Measurements from ENCODE around the gene CMPK2. TPM values are rescaled to one million over a fixed set of nuclear protein-coding genes. Genes with fewer than 3 reads are reported as not detected.

Gene CMPK2
- 1.9 and 11.0 TPM in 2 replicates for total RNA-seq (ENCODE audit: low replicate concordance)

DNA sequence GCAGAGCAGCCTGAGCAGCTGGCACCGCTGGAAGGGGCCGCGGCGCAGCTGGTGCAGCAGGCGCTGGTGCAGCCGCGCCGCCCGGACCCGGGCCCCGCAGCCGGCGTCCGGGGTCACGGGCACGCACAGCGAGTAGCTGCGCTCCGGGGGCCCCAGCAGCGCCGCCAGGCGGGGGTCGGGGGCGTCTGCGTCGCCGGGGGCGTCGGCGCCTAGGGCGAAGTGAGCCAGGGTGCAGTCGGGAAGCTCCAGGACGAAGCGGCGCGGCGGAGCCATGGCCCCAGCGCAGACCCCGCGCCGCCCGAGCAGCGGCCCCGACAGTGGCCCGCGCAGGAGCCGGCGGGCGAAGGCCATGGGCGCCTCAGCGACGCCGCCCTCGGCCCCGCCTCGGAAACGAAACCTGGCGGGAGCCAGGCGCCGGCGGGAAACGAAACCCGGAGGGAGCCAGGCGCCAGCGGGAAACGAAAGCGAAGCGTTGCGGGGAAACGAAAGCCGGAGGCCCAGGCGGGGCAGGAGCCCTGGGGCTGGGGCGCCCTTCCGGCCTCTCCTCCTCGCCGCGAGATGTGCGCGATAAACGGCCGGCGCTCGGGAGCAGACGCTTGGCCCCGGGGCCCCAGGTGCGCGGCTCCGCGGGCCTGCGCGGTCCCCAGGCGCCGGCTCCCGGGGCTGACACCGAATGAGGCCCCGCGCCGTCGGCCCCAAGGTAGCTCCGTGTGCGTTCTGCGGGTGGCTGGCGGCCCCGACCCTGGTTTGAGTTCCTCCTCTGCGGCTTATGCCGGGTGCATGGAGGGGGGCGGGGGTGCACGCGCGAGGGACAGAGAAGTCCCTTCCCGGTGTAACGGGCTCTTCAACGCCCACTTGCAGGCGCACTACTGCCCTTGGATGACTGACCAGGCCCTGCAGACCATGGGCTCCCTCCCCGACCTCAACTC is at the start of gene CMPK2:
CMPK2 (minus strand) TSS at position 562 of the 929 bp plus-strand sequence; CDS start at position 351, 211 bp downstream.
- peak; percentile 34 for DNase-seq (ENCODE audit: low read depth)
- no peak for TF ChIP-seq CTCF (IDR thresholded peaks at IDR 0.05; ENCODE audit: insufficient read depth, low read length)
- H3K4me3 ChIP-seq (ENCODE audit: low read depth, low read length): peak within 1 kb of the TSS; percentile 70

GRCh38 chr2:6915399-6915798 is 49.7 kb upstream of the CMPK2 start:
- no peak overlapping the region for H3K4me3 ChIP-seq (ENCODE audit: low read depth, low read length)
- DNase-seq (ENCODE audit: low read depth): no peak
- TF ChIP-seq CTCF (IDR thresholded peaks at IDR 0.05; ENCODE audit: insufficient read depth, low read length): no peak

DNA sequence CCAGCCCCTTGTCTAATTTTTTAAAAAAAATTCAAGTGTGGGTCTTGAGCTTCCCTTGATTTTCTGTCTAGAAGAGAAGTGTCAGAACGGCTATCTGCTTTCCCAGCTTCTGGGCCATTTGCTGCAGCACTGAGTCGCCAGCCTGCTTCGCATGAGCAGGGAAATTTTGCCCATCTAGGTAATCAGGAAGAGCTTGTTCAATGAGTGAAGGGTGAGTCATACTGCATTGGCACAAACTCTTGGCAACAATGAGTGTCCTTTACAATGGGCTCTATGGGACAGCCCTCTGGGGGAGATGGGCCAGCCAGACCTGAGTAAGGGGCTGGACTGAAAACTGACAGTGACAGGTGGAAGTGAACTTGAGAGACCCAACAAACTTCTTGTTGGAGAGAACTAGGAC is 49.1 kb upstream of the CMPK2 start:
- DNase-seq (ENCODE audit: low read depth): peak; percentile 32
- TF ChIP-seq CTCF (IDR thresholded peaks at IDR 0.05; ENCODE audit: insufficient read depth, low read length): no peak

DNA sequence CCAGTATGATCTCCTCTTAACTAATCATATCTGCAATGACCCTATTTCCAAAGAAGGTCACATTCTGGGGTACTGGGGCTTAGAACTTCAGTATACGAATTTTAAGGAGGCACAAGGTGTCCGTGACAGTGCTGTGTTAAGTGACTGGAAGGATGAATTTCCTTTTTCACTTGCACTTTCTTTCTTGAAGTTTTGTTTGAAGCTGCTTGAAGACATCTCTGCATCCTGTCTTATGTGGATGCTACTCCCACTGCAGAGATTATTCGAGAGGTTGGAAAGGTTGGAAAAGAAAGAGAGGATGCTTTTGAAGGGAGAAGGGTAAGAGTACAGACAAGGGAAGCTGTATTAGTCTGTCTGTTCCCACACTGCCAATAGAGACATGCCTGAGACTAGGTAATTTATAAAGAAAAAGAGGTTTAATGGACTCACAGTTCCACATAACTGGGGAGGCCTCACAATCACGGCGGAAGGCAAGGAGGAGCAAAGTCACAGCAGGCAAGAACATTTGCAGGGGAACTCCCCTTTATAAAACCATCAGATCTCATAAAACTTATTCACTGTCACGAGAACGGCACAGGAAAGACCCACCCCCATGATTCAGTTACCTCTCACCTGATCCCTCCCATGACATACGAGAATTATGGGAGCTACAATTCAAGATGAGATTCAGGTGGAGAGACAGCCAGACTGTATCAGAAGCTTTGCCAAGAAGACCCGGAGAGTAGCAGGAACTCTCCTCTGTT is 47.9 kb upstream of the CMPK2 start:
- H3K4me3 ChIP-seq (ENCODE audit: low read depth, low read length): no peak overlapping the region
- TF ChIP-seq CTCF (IDR thresholded peaks at IDR 0.05; ENCODE audit: insufficient read depth, low read length): no peak
- no peak for DNase-seq (ENCODE audit: low read depth)

More for the DNA sequence above, 49.1 kb upstream of the CMPK2 start:
- H3K4me3 ChIP-seq (ENCODE audit: low read depth, low read length): no peak overlapping the region

DNA sequence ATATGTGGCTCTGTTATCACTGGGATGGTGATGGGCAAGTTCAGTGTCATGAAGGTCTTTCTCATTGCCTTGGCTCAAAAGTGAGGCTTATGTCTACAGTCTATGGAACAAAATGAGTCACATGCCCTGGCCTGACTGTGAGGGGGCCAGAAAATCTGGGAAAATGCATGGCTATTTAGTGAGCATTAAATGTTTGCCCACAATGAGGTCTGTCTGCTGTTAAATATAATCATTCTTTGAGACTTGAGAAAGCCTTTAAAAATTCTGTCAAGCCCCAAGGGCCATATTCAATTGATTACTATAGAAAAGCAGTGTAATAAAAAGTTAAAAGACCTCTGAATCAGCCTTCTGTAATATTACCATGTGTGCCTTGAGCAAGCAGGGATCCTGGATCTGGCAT is 46.0 kb upstream of the CMPK2 start:
- no peak for DNase-seq (ENCODE audit: low read depth)
- no peak overlapping the region for H3K4me3 ChIP-seq (ENCODE audit: low read depth, low read length)
- TF ChIP-seq CTCF (IDR thresholded peaks at IDR 0.05; ENCODE audit: insufficient read depth, low read length): no peak

DNA sequence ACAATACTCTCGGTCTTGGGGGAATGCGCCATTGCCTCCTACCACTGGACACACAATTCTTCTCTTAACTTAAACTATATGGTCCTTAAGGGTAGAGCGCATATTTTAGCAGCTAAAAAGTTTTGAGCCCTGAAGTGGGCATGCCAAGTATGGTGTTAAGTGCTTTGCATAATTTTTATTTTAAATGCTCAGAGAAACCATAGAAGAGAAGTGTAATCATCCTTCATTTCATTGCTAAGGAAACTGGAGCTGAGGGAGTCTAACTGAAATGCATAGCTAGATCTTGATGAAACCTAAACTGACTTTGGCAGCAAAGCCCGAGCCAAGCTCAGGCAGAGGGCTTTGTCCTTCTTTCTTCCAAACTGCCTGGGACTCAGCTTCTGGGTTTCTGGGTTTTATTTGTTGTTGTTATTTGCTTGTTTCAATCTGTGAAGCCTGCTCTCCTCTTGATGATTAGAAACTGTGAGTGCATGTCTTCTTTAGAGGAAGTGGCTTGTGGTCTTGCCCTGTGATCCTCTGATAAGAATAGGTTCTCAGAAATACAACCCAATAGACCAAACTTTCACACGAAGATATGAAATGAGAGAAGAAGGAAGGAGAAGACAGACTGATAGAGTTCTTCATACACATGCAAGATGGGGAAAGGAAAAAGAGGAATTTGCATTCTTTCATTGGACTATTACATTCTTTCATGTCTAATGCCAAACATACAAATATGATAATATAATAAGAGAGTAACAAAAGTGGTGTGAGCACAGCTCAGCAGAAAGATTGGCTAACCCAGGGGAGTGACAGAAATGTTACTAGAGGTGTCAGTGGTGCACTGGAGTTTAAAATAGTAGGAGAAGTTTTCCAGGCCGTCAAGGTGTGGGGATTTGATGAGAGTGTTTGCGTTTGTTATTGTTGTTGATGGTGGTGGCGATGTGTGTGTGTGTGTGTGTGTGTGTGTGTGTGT is 44.0 kb upstream of the CMPK2 start:
- H3K4me3 ChIP-seq (ENCODE audit: low read depth, low read length): no peak overlapping the region
- no peak for DNase-seq (ENCODE audit: low read depth)
- no peak for TF ChIP-seq CTCF (IDR thresholded peaks at IDR 0.05; ENCODE audit: insufficient read depth, low read length)

Data from fibroblast of the aortic adventitia (primary cell).